ENCODE data around the gene OSER1. TPM values are rescaled to one million over a fixed set of nuclear protein-coding genes. Genes with fewer than 3 reads are reported as not detected.

Gene OSER1
- total and polyA plus RNA-seq, 12 donors, result 16.4 to 37.3 (median 31.0) TPM

DNA sequence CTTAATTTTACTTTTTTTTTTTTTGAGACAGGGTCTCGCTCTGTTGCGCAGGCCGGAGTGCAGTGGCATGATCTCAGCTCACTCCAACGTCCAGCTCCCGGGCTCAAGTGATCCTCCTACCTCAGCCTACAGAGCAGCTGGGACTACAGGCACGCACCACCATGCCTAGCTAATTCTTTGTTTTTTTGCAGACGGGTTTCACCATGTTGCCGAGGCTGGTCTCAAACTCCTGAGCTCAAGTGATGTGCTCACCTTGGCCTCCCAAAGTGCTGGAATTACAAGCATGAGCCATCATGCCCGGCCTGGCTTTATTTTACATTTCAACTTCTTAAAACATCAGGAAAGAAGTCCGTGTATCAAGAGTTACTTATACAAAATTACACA, 5.7 kb downstream of the OSER1 start:
- Histone ChIP-seq H3K4me3 (no peak overlapping the region), H3K27ac (peak overlapping the region in 9 of 10 donors; percentile 21 to 67 (median 41)), H3K27me3 (no peaks in the 10 kb centered on the region), H3K4me1 (peaks cover 0 to 80% (median 67%) of the 10 kb centered on the region in 9 donors), H3K9me3 (no peaks in the 10 kb centered on the region), H3K36me3 (peaks cover 0 to 65% (median 33%) of the 10 kb centered on the region in 9 donors)
- ATAC-seq (no peak), DNase-seq (no peak)
- TF ChIP-seq, protein P1, sequence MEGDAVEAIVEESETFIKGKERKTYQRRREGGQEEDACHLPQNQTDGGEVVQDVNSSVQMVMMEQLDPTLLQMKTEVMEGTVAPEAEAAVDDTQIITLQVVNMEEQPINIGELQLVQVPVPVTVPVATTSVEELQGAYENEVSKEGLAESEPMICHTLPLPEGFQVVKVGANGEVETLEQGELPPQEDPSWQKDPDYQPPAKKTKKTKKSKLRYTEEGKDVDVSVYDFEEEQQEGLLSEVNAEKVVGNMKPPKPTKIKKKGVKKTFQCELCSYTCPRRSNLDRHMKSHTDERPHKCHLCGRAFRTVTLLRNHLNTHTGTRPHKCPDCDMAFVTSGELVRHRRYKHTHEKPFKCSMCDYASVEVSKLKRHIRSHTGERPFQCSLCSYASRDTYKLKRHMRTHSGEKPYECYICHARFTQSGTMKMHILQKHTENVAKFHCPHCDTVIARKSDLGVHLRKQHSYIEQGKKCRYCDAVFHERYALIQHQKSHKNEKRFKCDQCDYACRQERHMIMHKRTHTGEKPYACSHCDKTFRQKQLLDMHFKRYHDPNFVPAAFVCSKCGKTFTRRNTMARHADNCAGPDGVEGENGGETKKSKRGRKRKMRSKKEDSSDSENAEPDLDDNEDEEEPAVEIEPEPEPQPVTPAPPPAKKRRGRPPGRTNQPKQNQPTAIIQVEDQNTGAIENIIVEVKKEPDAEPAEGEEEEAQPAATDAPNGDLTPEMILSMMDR (IDR thresholded peaks at IDR 0.05), result no peak
- 88 to 89% methylated on average over 10 of the region's 10 CpGs for WGBS, 2 donors
- intact Hi-C loops (cut with DNase I), result loop anchor here in 1 of 10 donors (5.0 kb wide), 1 partner anchor 748 kb away; the partner anchor contains the start of gene SRSF6

DNA sequence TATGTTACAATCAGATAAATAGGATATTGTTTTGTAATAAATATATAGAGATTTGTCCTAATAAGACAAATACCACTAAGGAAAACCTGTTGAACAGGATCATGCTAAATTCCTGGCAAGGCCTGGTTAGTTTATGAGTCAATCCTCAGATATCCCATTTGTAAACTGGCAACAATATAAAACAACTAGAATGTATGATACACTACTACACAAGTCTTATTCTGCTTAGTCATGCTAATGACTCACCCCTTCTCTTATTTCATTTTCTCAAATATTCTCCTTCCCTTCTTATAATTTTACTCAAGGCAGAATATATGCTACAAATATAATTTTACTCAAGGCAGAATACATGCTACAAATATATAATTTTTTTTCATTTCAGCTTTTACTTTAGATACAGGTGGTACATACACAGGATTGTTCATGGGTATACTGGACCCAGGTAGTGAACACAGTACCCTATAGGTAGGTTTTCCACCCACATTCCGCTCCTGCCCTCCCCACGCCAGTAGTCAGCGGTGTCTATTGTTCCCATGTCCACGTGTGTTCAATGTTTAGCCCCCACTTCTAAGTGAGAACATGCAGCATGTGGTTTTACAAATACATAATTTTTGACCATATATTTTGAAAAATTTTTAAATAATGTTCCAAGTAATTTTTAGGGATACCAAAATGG, 6.3 kb downstream of the OSER1 start:
- Histone ChIP-seq H3K4me3 (no peak overlapping the region), H3K9me3 (no peaks in the 10 kb centered on the region), H3K4me1 (peaks cover 0 to 79% (median 62%) of the 10 kb centered on the region in 9 donors), H3K36me3 (peaks cover 0 to 70% (median 33%) of the 10 kb centered on the region in 9 donors), H3K27ac (peak overlapping the region in 9 of 10 donors; percentile 31 to 67 (median 54)), H3K27me3 (no peaks in the 10 kb centered on the region)
- TF ChIP-seq, protein P1 (IDR thresholded peaks at IDR 0.05), result no peak
- 91 to 92% methylated on average over 4 of the region's 4 CpGs for WGBS, 2 donors
- intact Hi-C loops (cut with DNase I), result no loop called here
- ATAC-seq (peak in 6 of 8 donors; percentile 32 to 84 (median 64)), DNase-seq (no peak)

DNA sequence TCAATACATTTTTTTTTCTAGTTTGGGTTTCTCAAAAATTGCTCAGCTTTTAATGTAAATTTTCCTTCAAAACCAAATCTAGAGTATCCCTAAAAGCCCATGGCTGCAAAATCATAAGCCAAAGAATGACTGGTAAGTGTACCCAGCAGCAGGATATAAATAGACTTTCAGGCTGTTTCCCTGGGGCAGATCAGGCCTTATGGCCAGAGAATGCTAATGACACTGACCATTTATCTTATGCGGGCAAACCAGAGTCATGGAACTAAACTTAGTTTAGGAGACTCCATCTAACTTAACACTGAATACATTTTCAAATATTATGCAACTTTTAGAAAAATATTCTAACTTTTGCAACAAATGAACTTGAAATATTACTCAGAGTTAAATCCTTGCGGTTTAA, 7.4 kb downstream of the OSER1 start:
- intact Hi-C loops (cut with DNase I), result no loop called here
- peak; percentile 53 to 91 (median 80) for ATAC-seq
- 42 to 82% methylated on average over 2 of the region's 2 CpGs for WGBS, 2 donors

DNA sequence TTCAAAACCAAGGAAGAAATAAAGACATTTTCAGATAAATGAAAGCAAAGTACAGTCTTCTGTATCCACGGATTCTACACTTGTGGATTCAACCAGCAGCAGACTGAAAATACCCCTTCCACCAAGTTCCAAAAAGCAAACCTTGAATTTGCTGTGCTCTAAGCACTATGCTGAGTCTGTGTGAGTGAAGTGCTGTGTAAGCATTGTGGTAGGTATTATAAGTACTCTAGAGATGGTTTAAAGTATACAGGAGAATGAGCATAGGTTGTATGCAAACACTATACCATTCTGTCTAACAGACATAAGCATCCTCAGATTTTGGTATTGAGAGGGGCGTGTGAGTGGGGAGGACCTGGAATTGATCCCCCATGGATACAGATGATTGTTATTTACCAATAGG, 9.6 kb downstream of the OSER1 start:
- H3K36me3 ChIP-seq, result peaks cover 0 to 93% (median 43%) of the 10 kb centered on the region in 9 donors
- peaks cover 0 to 46% (median 32%) of the 10 kb centered on the region in 9 donors for H3K4me1 ChIP-seq
- no peaks in the 10 kb centered on the region for H3K9me3 ChIP-seq
- H3K4me3 ChIP-seq, result no peak overlapping the region
- intact Hi-C loops (cut with DNase I), result no loop called here
- DNase-seq (no peak), ATAC-seq (no peak)
- H3K27me3 ChIP-seq, result no peaks in the 10 kb centered on the region
- peak overlapping the region in 3 of 10 donors; percentile 13 to 64 (median 20) for H3K27ac ChIP-seq
- TF ChIP-seq, protein P1 (IDR thresholded peaks at IDR 0.05), result no peak
- 48 to 88% methylated on average over 2 of the region's 2 CpGs for WGBS, 2 donors

More for the DNA sequence above, 7.4 kb downstream of the OSER1 start:
- peaks cover 0 to 67% (median 51%) of the 10 kb centered on the region in 9 donors for H3K4me1 ChIP-seq
- TF ChIP-seq, protein P1 (IDR thresholded peaks at IDR 0.05), result no peak
- H3K36me3 ChIP-seq, result peaks cover 0 to 81% (median 33%) of the 10 kb centered on the region in 9 donors
- peak in 1 of 2 donors; percentile 29 for DNase-seq
- no peaks in the 10 kb centered on the region for H3K27me3 ChIP-seq
- no peak overlapping the region for H3K4me3 ChIP-seq
- no peaks in the 10 kb centered on the region for H3K9me3 ChIP-seq
- peak overlapping the region in 9 of 10 donors; percentile 40 to 67 (median 58) for H3K27ac ChIP-seq
